MV-4-11 (cell line): Measurements from ENCODE around the gene SH3BP2.
A peak's percentile ranks its signal among the peaks of the same experiment; 100 is the strongest.

Experiments
- DNase-seq: peaks from one replicate; lab custom pipeline; 2025; lab: John Stamatoyannopoulos, UW

The SH3BP2 gene

GRCh38 chr4:2856266-2856665 is 63.4 kb downstream of the SH3BP2 start:
- no peak for DNase-seq

- DNase-seq, result no peak
Measured at GRCh38 chr4:2857349-2857927, 64.6 kb downstream of the SH3BP2 start.

GRCh38 chr4:2858451-2859217 is 65.7 kb downstream of the SH3BP2 start:
- DNase-seq, result peak; percentile 85

GRCh38 chr4:2859514-2859913 is 66.6 kb downstream of the SH3BP2 start:
- DNase-seq, result peak; percentile 85

GRCh38 chr4:2860391-2861348 is 67.8 kb downstream of the SH3BP2 start:
- DNase-seq, result peak; percentile 52

- peak; percentile 63 for DNase-seq
Measured at GRCh38 chr4:2861631-2862436, 68.9 kb downstream of the SH3BP2 start.

GRCh38 chr4:2862528-2862927 is 69.6 kb downstream of the SH3BP2 start:
- DNase-seq, result no peak

GRCh38 chr4:2863649-2864048 is 70.8 kb downstream of the SH3BP2 start:
- no peak for DNase-seq

GRCh38 chr4:2865196-2865780 is 72.4 kb downstream of the SH3BP2 start:
- no peak for DNase-seq

GRCh38 chr4:2866160-2866861 is 73.4 kb downstream of the SH3BP2 start:
- no peak for DNase-seq

GRCh38 chr4:2866891-2867290 is 74.0 kb downstream of the SH3BP2 start:
- DNase-seq, result no peak

- no peak for DNase-seq
Measured at GRCh38 chr4:2867758-2868491, 75.0 kb downstream of the SH3BP2 start.

- no peak for DNase-seq
Measured at GRCh38 chr4:2868877-2869487, 76.1 kb downstream of the SH3BP2 start.

- no peak for DNase-seq
Measured at GRCh38 chr4:2869659-2870058, 76.8 kb downstream of the SH3BP2 start.

GRCh38 chr4:2870082-2870481 is 77.2 kb downstream of the SH3BP2 start:
- no peak for DNase-seq

- no peak for DNase-seq
Measured at GRCh38 chr4:2871466-2871865, 78.6 kb downstream of the SH3BP2 start.

GRCh38 chr4:2871911-2872310 is 79.0 kb downstream of the SH3BP2 start:
- DNase-seq, result peak; percentile 54

- DNase-seq, result no peak
Measured at GRCh38 chr4:2873329-2873728, 80.4 kb downstream of the SH3BP2 start.

GRCh38 chr4:2874861-2875260 is 82.0 kb downstream of the SH3BP2 start:
- no peak for DNase-seq

GRCh38 chr4:2875556-2875955 is 82.7 kb downstream of the SH3BP2 start:
- DNase-seq, result no peak
